HepG2 (cell line): ENCODE measurements around the gene PLA2G4B. TPM values are rescaled to one million over a fixed set of nuclear protein-coding genes. Genes with fewer than 3 reads are reported as not detected.
A peak's percentile ranks its signal among the peaks of the same experiment; 100 is the strongest.

Experiments used
- ATF4 ChIP-seq, 2 experiments: fragments of 450-650 bp in 1 of 2; sonication (generic) in 1 of 2; formaldehyde crosslinking; IDR thresholded peaks; 2 replicates each; pipeline versions ENCODE4 v1.5.0 to v1.8.0; 2020 to 2022; ENCODE audit warnings: mild to moderate bottlenecking in 1 of 2, missing genetic modification reagents in 1 of 2
- CENPT ChIP-seq: sonication (generic); formaldehyde crosslinking; IDR thresholded peaks from 2 replicates; pipeline ENCODE4 v1.8.0; 2022; ENCODE audit warnings: low read depth, mild to moderate bottlenecking, moderate library complexity, missing genetic modification reagents
- ELK4 ChIP-seq: sonication (generic); formaldehyde crosslinking; IDR thresholded peaks from 2 replicates; pipeline ENCODE4 v1.9.0; 2021; ENCODE audit warnings: missing genetic modification reagents, borderline replicate concordance
- GTF2F1 ChIP-seq: fragments of 150-350 bp; IDR thresholded peaks from 2 replicates; pipeline ENCODE4 v1.6.1; 2014; ENCODE audit warnings: low read length
- HDAC2 ChIP-seq: sonication (generic); formaldehyde crosslinking; IDR thresholded peaks from 2 replicates; pipeline ENCODE4 v1.4.0; 2020; ENCODE audit warnings: missing genetic modification reagents
- HIVEP1 ChIP-seq: sonication (generic); formaldehyde crosslinking; IDR thresholded peaks from 2 replicates; pipeline ENCODE4 v1.4.0; 2020; ENCODE audit warnings: mild to moderate bottlenecking, missing genetic modification reagents
- HNRNPL ChIP-seq: fragments of 200-400 bp; formaldehyde crosslinking; IDR thresholded peaks from 2 replicates; pipeline ENCODE4 v1.6.1; 2017; ENCODE audit warnings: mild to moderate bottlenecking, low read depth, low read length
- MTA1 ChIP-seq: sonication (generic); formaldehyde crosslinking; IDR thresholded peaks from 2 replicates; pipeline ENCODE4 v1.4.0; 2020; ENCODE audit warnings: missing genetic modification reagents, mild to moderate bottlenecking, borderline replicate concordance
- NFATC3 ChIP-seq: sonication (generic); formaldehyde crosslinking; IDR thresholded peaks from 2 replicates; pipeline ENCODE4 v1.5.1; 2020; ENCODE audit warnings: mild to moderate bottlenecking, missing genetic modification reagents
- NKX3-1 ChIP-seq: sonication (generic); formaldehyde crosslinking; IDR thresholded peaks from 2 replicates; pipeline ENCODE4 v1.5.0; 2020; ENCODE audit warnings: missing genetic modification reagents
- PBX2 ChIP-seq: IDR thresholded peaks from 2 replicates; pipeline ENCODE4 v1.6.1; 2016; ENCODE audit warnings: control low read depth
- PHF8 ChIP-seq: sonication (generic); formaldehyde crosslinking; IDR thresholded peaks from 2 replicates; pipeline ENCODE4 v1.5.0; 2020; ENCODE audit warnings: missing genetic modification reagents
- PITX1 ChIP-seq: sonication (generic); formaldehyde crosslinking; IDR thresholded peaks from 2 replicates; pipeline ENCODE4 v1.5.1; 2020; ENCODE audit warnings: mild to moderate bottlenecking, missing genetic modification reagents
- SOX6 ChIP-seq, 2 experiments: fragments of 450-650 bp in 1 of 2; sonication (generic) in 1 of 2; formaldehyde crosslinking in 1 of 2; IDR thresholded peaks; 2 replicates each; pipeline versions ENCODE4 v1.4.0 to v1.6.1; 2017 to 2020; ENCODE audit warnings: antibody characterized with exemption in 1 of 2, mild to moderate bottlenecking in 1 of 2, missing genetic modification reagents in 1 of 2
- UBTF ChIP-seq: sonication (generic); formaldehyde crosslinking; IDR thresholded peaks from 2 replicates; pipeline ENCODE4 v1.4.0; 2020; ENCODE audit warnings: mild to moderate bottlenecking, missing genetic modification reagents
- ZBTB20 ChIP-seq: sonication (generic); formaldehyde crosslinking; IDR thresholded peaks from 2 replicates; pipeline ENCODE4 v1.8.1; 2023; ENCODE audit warnings: missing genetic modification reagents, low read depth, mild to moderate bottlenecking, borderline replicate concordance
- ZNF234 ChIP-seq: sonication (generic); formaldehyde crosslinking; conservative IDR thresholded peaks from 2 replicates; pipeline ENCODE4 v1.5.1; 2020; ENCODE audit warnings: mild to moderate bottlenecking, missing genetic modification reagents
- ZNF282 ChIP-seq: fragments of 450-650 bp; IDR thresholded peaks from 2 replicates; pipeline ENCODE4 v1.6.1; 2018; ENCODE audit not compliant: partially characterized antibody
- ZNF484 ChIP-seq: sonication (generic); formaldehyde crosslinking; IDR thresholded peaks from 2 replicates; pipeline ENCODE4 v1.5.1; 2020; ENCODE audit warnings: mild to moderate bottlenecking, low read depth, missing genetic modification reagents, borderline replicate concordance
- ZNF749 ChIP-seq: sonication (generic); formaldehyde crosslinking; IDR thresholded peaks from 2 replicates; pipeline ENCODE4 v1.8.0; 2022; ENCODE audit warnings: mild to moderate bottlenecking, missing genetic modification reagents, moderate library complexity, borderline replicate concordance
- ZNF784 ChIP-seq: sonication (generic); formaldehyde crosslinking; IDR thresholded peaks from 2 replicates; pipeline ENCODE4 v1.5.1; 2020; ENCODE audit warnings: missing genetic modification reagents, mild to moderate bottlenecking, borderline replicate concordance
- ZSCAN30 ChIP-seq: sonication (generic); formaldehyde crosslinking; IDR thresholded peaks from 2 replicates; pipeline ENCODE4 v1.5.0; 2020; ENCODE audit warnings: mild to moderate bottlenecking, missing genetic modification reagents
- polyA plus RNA-seq, 8 experiments: library from polyadenylated mRNA; depleted of rRNA in 3 of 8; stranded (reverse) in 7 of 8; unstranded in 1 of 8; fragments of >200 nt; fragmentation: Illumina TruSeq in 4 of 8; extraction: Trizol in 4 of 8; gene quantifications; 2 replicates each; pipeline versions ENCODE4 v1.2.1 to v1.2.3, GENCODE V29; 2011 to 2016; ENCODE audit warnings: low read depth in 4 of 8, missing spikeins in 1 of 8, mixed read lengths in 1 of 8; ENCODE audit not compliant: insufficient read depth in 1 of 8
- total RNA-seq, 5 experiments: library from RNA; depleted of rRNA; stranded (reverse); fragments of >200 nt; fragmentation: Illumina TruSeq; extraction: Trizol; gene quantifications; 2 replicates each; pipeline ENCODE4 v1.2.3, GENCODE V29; 2016; ENCODE audit warnings: low read depth in 1 of 5

The PLA2G4B gene
- total and polyA plus RNA-seq, 2 of the 13 experiments (the other 11 are each of a cell fraction or from before 2014, with no cell fraction given) = 5.1 to 8.0 TPM

- 0 out of 2 replicates have a peak, but pooled peaks have one; percentile 64 for TF ChIP-seq ZNF749 (CRISPR knock-in tag)
- peak; percentile 74; the same call in 1 of the 2 replicates for TF ChIP-seq NFATC3 (CRISPR knock-in tag)
- TF ChIP-seq HIVEP1 (CRISPR knock-in tag) = peak; percentile 12; the same call in 1 of the 2 replicates
- TF ChIP-seq ZNF784 (CRISPR knock-in tag) = no peak
- peak; percentile 4; the same call in 1 of the 2 replicates for TF ChIP-seq PHF8
- peak; percentile 9; the same call in 1 of the 2 replicates for TF ChIP-seq NKX3-1 (CRISPR knock-in tag)
- no peak for TF ChIP-seq ZNF234 (CRISPR knock-in tag)
- TF ChIP-seq ZNF484 (CRISPR knock-in tag) = no peak
- peak; percentile 66 for TF ChIP-seq ZSCAN30 (CRISPR knock-in tag)
- no peak for TF ChIP-seq ZBTB20 (CRISPR knock-in tag)
- no peak for TF ChIP-seq HDAC2
- no peak for TF ChIP-seq UBTF (CRISPR knock-in tag)
- no peak for TF ChIP-seq CENPT (CRISPR knock-in tag)
- peak; percentile 9; the same call in 1 of the 2 replicates for TF ChIP-seq MTA1 (CRISPR knock-in tag)
- no peak for TF ChIP-seq GTF2F1
- TF ChIP-seq PBX2 (CRISPR knock-in tag) = no peak
- no peak for TF ChIP-seq ZNF282
- TF ChIP-seq SOX6 (IDR thresholded peaks at IDR 0.05) = no peak
- TF ChIP-seq SOX6 (CRISPR knock-in tag; IDR thresholded peaks at IDR 0.05) = 0 out of 2 replicates have a peak, but pooled peaks have one; percentile 0
- no peak for TF ChIP-seq ATF4 (CRISPR knock-in tag; IDR thresholded peaks at IDR 0.05)
- TF ChIP-seq HNRNPL = peak; percentile 16; the same call in 1 of the 2 replicates
- peak; percentile 8; the same call in 1 of the 2 replicates for TF ChIP-seq PITX1
- no peak for TF ChIP-seq ELK4 (CRISPR knock-in tag)
Measured at GRCh38 chr15:41827290-41827879, 11.3 kb upstream of the PLA2G4B start (continued).
